PC-9 (cell line): ENCODE data around the gene CXorf49B. TPM values are rescaled to one million over a fixed set of nuclear protein-coding genes. Genes with fewer than 3 reads are reported as not detected.
"Not testable (repeated sequence)": the region's sequence is repeated elsewhere in the genome, so short reads cannot be mapped to it uniquely, and the experiment has no call there.

ENCODE experiments used
- BruUV-seq: library from RNA; stranded (reverse); fragments of 400-500 nt; replicated peaks from 2 replicates; lab custom pipeline; 2021; lab: Mats Ljungman, UMichigan
- CTCF ChIA-PET: fragments of 300-600 bp; sonication (Branson Sonifier 250); formaldehyde crosslinking; loops from one replicate; lab custom pipeline; 2022; ENCODE audit warnings: antibody characterized with exemption; lab: Charles Lee
- POLR2A ChIA-PET: fragments of 300-600 bp; sonication (Branson Sonifier 250); formaldehyde crosslinking; loops from one replicate; lab custom pipeline; 2022; ENCODE audit warnings: antibody characterized with exemption; ENCODE audit not compliant: unreplicated experiment; lab: Charles Lee
- DNase-seq, 2 experiments: peaks; one replicate each; pipeline versions ENCODE4 v3.0.0 to v3.0.0-alpha.2; 2015 to 2022; ENCODE audit warnings: mixed read lengths in 1 of 2
- H2AFZ ChIP-seq: fragments of 200-600 bp; sonication (generic); 2 replicates; pipeline ENCODE4 v1.8.1; 2017; ENCODE audit warnings: antibody characterized with exemption
- H3F3A ChIP-seq: fragments of 200-600 bp; sonication (generic); 2 replicates; pipeline ENCODE4 v1.8.1; 2017; ENCODE audit warnings: antibody characterized with exemption, mild to moderate bottlenecking, low read depth; ENCODE audit not compliant: insufficient read depth
- H3K27ac ChIP-seq: fragments of 200-600 bp; sonication (generic); 2 replicates; pipeline ENCODE4 v1.6.1; 2016; ENCODE audit warnings: mixed run types
- H3K27me3 ChIP-seq: fragments of 200-600 bp; sonication (generic); 2 replicates; pipeline ENCODE4 v1.6.1; 2016; ENCODE audit warnings: low read depth, mixed run types; ENCODE audit not compliant: insufficient read depth
- H3K36me3 ChIP-seq: fragments of 200-600 bp; sonication (generic); 2 replicates; pipeline ENCODE4 v1.6.1; 2016; ENCODE audit warnings: low read depth, mixed run types
- H3K4me1 ChIP-seq: fragments of 200-600 bp; sonication (generic); replicated peaks from 2 replicates; pipeline ENCODE4 v1.6.1; 2016; ENCODE audit warnings: mixed run types; ENCODE audit not compliant: insufficient read depth
- H3K4me2 ChIP-seq: fragments of 200-600 bp; sonication (generic); 2 replicates; pipeline ENCODE4 v1.6.1; 2017; ENCODE audit warnings: mixed run types
- H3K4me3 ChIP-seq: fragments of 200-600 bp; sonication (generic); 2 replicates; pipeline ENCODE4 v1.6.1; 2016; ENCODE audit warnings: mixed run types
- H3K79me2 ChIP-seq: fragments of 200-600 bp; sonication (generic); 2 replicates; pipeline ENCODE4 v1.6.1; 2017; ENCODE audit warnings: low read depth, mixed run types
- H3K9me2 ChIP-seq: fragments of 200-600 bp; sonication (generic); 2 replicates; pipeline ENCODE4 v1.8.1; 2017; ENCODE audit warnings: mild to moderate bottlenecking; ENCODE audit not compliant: insufficient read depth
- H3K9me3 ChIP-seq: fragments of 200-600 bp; sonication (generic); 2 replicates; pipeline ENCODE4 v1.8.1; 2016; ENCODE audit warnings: low read depth; ENCODE audit not compliant: insufficient read depth
- H4K20me1 ChIP-seq: fragments of 200-600 bp; sonication (generic); 2 replicates; pipeline ENCODE4 v1.8.1; 2017; ENCODE audit not compliant: insufficient read depth
- intact Hi-C: fragments of 100-400 bp; cut with micrococcal nuclease; formaldehyde crosslinking; loops from one replicate; pipeline ENCODE4 v1.10.0; 2022; ENCODE audit not compliant: unreplicated experiment
- total RNA-seq: library from RNA; stranded (reverse); gene quantifications from 2 replicates; pipeline ENCODE4 v1.2.3, GENCODE V29; 2021

CXorf49B gene
- total RNA-seq, 1 experiment from 2014 or later, result not detected

DNA sequence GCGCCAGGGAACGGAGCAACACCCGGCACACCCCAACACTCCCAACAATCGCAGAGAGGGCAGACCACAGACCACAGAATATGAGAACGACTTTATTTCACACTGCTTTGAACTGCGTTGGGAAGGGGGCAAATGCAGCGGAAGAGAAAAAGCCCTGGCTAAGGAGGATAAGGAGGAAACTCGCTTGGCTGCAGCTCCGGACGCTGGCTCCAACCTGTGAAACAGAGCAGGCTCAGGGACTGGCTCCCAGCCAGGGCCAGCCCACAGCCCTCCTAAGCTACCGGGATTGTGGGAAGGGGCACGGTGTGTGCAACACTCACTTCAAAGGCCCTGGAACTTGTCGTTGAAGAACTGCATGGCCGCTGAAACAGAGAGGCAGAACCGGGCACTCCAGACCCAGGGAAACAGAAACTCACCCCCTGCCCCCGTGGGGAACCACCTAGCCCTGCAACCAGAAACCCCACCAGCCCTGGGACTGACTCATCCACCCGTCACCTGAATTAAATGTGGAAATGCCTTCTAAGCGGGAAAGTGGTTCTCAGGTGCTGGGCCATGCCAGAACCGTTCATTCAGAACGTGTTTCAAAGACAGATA, 2.4 kb upstream of the CXorf49B start:
- CTCF ChIA-PET, H3K9me2 ChIP-seq, H3K36me3 ChIP-seq, DNase-seq, H3K27me3 ChIP-seq, H4K20me1 ChIP-seq, H3K4me1 ChIP-seq, H3K4me2 ChIP-seq, H3K27ac ChIP-seq, H2AFZ ChIP-seq, intact Hi-C loops, BruUV-seq, H3F3A ChIP-seq, H3K79me2 ChIP-seq, H3K9me3 ChIP-seq, H3K4me3 ChIP-seq, POLR2A ChIA-PET: not testable (repeated sequence)

GRCh38 chrX:71764832-71765231, 1.7 kb downstream of the CXorf49B start:
- H2AFZ ChIP-seq, CTCF ChIA-PET, H3K27ac ChIP-seq, H3F3A ChIP-seq, H3K36me3 ChIP-seq, H3K4me1 ChIP-seq, DNase-seq, BruUV-seq, H3K27me3 ChIP-seq, H3K9me2 ChIP-seq, H3K79me2 ChIP-seq, intact Hi-C loops, H3K4me3 ChIP-seq, POLR2A ChIA-PET, H3K4me2 ChIP-seq, H4K20me1 ChIP-seq, H3K9me3 ChIP-seq: not testable (repeated sequence)

- H2AFZ ChIP-seq, H3K9me2 ChIP-seq, intact Hi-C loops, H3K27me3 ChIP-seq, CTCF ChIA-PET, BruUV-seq, H3K4me2 ChIP-seq, H3K9me3 ChIP-seq, DNase-seq, H3K4me3 ChIP-seq, H3K36me3 ChIP-seq, POLR2A ChIA-PET, H3F3A ChIP-seq, H4K20me1 ChIP-seq, H3K27ac ChIP-seq, H3K79me2 ChIP-seq, H3K4me1 ChIP-seq: not testable (repeated sequence)
Measured at GRCh38 chrX:71765613-71766012, 2.5 kb downstream of the CXorf49B start.

DNA sequence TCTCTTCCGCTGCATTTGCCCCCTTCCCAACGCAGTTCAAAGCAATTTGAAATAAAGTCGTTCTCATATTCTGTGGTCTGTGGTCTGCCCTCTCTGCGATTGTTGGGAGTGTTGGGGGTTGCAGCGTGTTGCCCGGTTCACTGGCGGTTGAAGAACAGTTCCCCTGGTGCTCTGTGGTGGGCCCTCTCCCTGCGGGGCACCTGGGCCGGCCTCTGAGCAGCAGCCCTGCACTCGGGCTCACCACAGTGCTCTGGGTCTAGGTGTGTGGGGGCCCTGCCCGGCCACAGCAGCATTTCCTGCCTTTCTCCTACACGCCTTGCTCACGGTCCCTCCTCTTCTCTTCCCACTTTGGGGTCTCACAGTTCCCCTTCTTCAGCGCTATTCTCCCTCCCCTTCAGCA, 4.0 kb downstream of the CXorf49B start:
- CTCF ChIA-PET, POLR2A ChIA-PET: not testable (repeated sequence)

GRCh38 chrX:71778322-71778721, 15.2 kb downstream of the CXorf49B start:
- H3F3A ChIP-seq, H3K9me3 ChIP-seq, H3K4me2 ChIP-seq, H3K27me3 ChIP-seq, H3K4me3 ChIP-seq, H2AFZ ChIP-seq, H4K20me1 ChIP-seq, intact Hi-C loops, H3K36me3 ChIP-seq, H3K79me2 ChIP-seq, H3K9me2 ChIP-seq, BruUV-seq, DNase-seq, H3K27ac ChIP-seq, CTCF ChIA-PET, POLR2A ChIA-PET, H3K4me1 ChIP-seq: not testable (repeated sequence)

More for the DNA sequence above, 4.0 kb downstream of the CXorf49B start:
- H4K20me1 ChIP-seq, H3K4me2 ChIP-seq, BruUV-seq, H3K9me3 ChIP-seq, H3K27me3 ChIP-seq, H2AFZ ChIP-seq, H3F3A ChIP-seq, DNase-seq, H3K9me2 ChIP-seq, intact Hi-C loops, H3K79me2 ChIP-seq, H3K27ac ChIP-seq, H3K4me3 ChIP-seq, H3K36me3 ChIP-seq, H3K4me1 ChIP-seq: not testable (repeated sequence)

DNA sequence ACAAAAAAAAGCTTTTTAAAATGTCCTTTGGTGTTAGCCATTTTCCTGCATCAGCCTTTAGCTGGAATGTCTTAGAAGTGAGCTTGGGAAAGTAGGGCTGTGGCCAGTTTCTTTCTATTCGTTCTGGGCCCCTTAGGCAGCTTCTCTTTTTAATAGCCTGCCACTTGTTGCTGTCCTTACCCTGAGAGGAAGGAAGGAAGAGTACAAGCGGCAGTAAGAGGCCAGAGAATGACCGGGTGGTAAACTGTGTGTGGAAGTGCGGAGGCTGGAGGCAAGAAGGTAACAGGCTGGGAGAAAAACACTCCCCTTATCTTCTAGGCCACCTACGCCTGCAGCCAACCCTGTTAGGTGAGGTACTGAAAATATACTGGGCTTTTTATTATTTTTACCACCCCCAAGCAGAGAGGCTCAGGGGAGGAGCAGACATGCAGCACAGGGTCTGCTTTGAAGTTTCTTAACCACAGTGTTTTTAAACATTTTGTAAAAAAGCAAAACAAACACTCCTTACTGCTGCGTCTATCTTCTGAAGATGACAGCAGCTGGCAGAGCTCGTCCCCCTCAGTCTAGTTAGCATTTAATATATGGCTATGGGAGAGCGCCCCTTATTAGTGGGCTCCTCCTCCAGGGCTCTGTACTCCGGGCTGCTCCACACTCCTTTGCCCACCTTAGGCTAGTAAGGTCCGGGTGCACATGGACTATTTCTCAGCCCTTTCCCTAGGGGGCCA, 19.2 kb downstream of the CXorf49B start:
- H3K9me3 ChIP-seq, CTCF ChIA-PET, DNase-seq, POLR2A ChIA-PET, H3K79me2 ChIP-seq, H4K20me1 ChIP-seq, H3F3A ChIP-seq, H2AFZ ChIP-seq, H3K27ac ChIP-seq, H3K9me2 ChIP-seq, intact Hi-C loops, H3K4me2 ChIP-seq, H3K4me3 ChIP-seq, H3K4me1 ChIP-seq, H3K36me3 ChIP-seq, H3K27me3 ChIP-seq, BruUV-seq: not testable (repeated sequence)

- H3K36me3 ChIP-seq, H3F3A ChIP-seq, H3K4me1 ChIP-seq, H3K4me2 ChIP-seq, H4K20me1 ChIP-seq, DNase-seq, H3K27ac ChIP-seq, H3K27me3 ChIP-seq, CTCF ChIA-PET, H3K4me3 ChIP-seq, H3K79me2 ChIP-seq, H3K9me3 ChIP-seq, POLR2A ChIA-PET, intact Hi-C loops, H2AFZ ChIP-seq, H3K9me2 ChIP-seq, BruUV-seq: not testable (repeated sequence)
Measured at GRCh38 chrX:71782950-71783299, 19.8 kb downstream of the CXorf49B start.
